Tibial nerve (tissue), 4 donors: ENCODE results near the gene ZNF385B.

ENCODE experiments used
- CTCF ChIP-seq, 5 experiments: fragments of 200-600 bp in 3 of 5; fragments of 450-650 bp in 2 of 5; sonication (generic) in 3 of 5; IDR thresholded peaks; one replicate each; pipeline ENCODE4 v1.5.1; 2016 to 2019; ENCODE audit warnings: antibody characterized with exemption in 5 of 5, mild to moderate bottlenecking in 3 of 5, moderate library complexity in 2 of 5
- EP300 ChIP-seq, 2 donors: sonication (generic); formaldehyde crosslinking; IDR thresholded peaks; one replicate each; pipeline ENCODE4 v1.6.1; 2017; ENCODE audit warnings: antibody characterized with exemption in 2 of 2, mild to moderate bottlenecking in 1 of 2

GRCh38 chr2:179720173-179720772, 141.1 kb downstream of the ZNF385B start:
- TF ChIP-seq CTCF (IDR thresholded peaks at IDR 0.05) (no peak), EP300 (IDR thresholded peaks at IDR 0.05) (no peak)
